GM21529 (cell line): Measurements from ENCODE around the gene SPRY4.
"Not testable (repeated sequence)": the region's sequence is repeated elsewhere in the genome, so short reads cannot be mapped to it uniquely, and the experiment has no call there.

ENCODE experiments used
- ATAC-seq: cut with Tn5 transposase; IDR thresholded peaks from one replicate; pipeline ENCODE4 v1.9.1; 2021; ENCODE audit not compliant: unreplicated experiment

Gene SPRY4

DNA sequence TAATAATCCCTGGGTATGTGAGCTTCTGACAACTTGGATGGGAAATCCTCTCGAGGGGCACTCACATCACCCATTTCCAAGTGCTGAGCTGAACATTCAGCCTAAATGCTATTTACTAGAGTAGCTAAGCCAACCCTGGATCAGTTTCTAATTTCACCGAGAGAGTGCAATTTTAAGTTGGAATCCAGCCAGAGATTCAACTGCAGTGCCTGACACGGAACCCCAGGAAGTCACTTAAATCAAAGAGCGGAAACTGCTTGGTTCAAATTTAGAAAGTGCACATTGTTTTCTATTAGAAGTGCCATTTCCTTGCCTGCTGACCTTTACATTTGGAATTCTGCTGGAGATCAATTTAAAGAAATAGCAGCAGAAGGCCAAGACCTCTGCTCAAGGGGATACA is 8.8 kb downstream of the SPRY4 start:
- ATAC-seq = peak; percentile 50

GRCh38 chr5:142315096-142315900 is 9.5 kb downstream of the SPRY4 start:
- no peak for ATAC-seq

GRCh38 chr5:142314606-142315005 is 10.2 kb downstream of the SPRY4 start:
- no peak for ATAC-seq

DNA sequence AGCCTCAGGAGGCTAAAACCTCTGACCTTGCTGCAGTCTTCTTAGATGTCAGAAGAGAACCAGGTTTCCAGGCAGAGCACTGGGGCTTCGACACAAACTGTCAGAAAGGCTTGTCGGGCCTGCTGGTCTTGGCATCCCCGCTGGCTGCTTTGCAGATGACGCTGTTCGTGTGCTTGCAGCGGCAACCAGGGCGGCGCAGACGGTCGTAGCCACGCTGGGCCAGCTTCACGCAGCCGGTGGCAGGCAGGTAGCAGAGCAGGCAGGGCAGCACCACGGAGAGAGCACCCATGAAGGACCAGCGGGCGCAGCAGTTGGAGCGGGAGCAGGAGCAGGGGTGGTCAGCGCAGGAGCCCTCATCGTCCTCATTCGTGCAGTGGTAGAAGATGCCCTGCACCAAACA is 10.7 kb downstream of the SPRY4 start:
- ATAC-seq = no peak

- no peak for ATAC-seq
Observed at GRCh38 chr5:142313682-142314081, 11.1 kb downstream of the SPRY4 start.

- ATAC-seq = no peak
Observed at GRCh38 chr5:142313275-142313674, 11.5 kb downstream of the SPRY4 start.

- no peak for ATAC-seq
Observed at GRCh38 chr5:142312399-142312798, 12.4 kb downstream of the SPRY4 start.

- no peak for ATAC-seq
Observed at GRCh38 chr5:142311725-142312124, 13.1 kb downstream of the SPRY4 start.

DNA sequence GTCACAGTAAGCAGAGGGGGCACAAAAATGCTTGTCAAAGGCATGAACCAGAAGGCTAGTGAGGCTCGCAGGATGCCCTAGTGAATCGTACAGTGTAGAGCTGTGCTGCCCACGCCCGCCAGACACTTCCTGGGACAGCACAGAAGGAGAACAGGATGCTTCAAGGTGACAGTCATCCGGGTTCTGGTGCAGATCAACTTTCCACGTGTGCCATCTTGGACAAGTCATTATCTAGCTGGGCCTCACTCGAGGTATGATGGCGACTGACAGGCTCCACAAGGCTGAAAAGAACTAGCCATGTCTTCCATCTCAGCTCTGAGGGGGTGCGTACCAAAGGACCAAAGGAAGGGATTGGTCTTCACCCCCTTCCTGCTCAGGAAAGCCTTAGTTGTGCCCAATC is 14.0 kb downstream of the SPRY4 start:
- ATAC-seq = no peak

DNA sequence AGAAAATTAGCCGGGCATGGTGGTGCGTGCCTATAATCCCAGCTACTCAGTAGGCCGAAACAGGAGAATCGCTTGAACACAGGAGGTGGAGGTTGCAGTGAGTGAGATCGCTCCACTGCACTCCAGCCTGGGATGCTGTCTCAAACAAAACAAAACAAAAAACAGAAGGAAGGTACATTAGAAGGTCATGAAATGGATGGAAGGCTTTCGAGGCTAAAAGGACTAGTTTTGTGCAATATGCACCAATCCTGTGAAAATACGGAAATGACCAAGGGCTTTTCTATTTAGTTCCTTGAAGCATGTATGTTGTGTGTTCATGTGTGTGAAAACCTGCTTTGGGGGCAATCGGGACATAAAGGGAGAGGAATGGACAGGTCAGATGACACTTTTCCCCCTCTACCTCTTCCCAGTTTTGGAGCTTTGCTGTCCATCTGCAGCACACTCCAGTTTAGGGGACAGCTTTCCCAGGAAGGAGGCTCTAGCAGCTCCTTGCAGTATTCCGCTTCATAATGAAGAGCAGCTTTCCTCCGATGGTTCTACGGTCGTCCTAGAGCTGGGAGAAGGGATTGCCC is 15.0 kb downstream of the SPRY4 start:
- no peak for ATAC-seq

DNA sequence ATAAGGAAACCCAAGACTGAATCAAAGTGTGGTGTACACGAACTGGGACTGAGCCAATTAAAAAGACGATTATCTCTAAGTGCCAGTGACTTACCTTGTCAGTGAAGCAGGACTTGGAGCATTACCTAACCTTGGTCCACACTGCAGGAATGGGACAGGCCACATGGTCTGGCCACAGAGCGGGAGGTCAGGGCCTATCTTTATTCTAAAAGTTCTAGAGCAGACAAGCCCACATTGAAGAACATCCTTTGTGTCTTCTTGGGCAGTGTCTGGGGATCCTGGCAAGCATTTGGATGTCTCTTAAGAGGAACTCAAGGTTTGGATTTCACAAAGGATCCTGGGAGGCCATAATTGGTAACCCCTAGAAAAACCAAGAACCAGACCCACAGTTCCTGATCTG is 16.5 kb downstream of the SPRY4 start:
- no peak for ATAC-seq

DNA sequence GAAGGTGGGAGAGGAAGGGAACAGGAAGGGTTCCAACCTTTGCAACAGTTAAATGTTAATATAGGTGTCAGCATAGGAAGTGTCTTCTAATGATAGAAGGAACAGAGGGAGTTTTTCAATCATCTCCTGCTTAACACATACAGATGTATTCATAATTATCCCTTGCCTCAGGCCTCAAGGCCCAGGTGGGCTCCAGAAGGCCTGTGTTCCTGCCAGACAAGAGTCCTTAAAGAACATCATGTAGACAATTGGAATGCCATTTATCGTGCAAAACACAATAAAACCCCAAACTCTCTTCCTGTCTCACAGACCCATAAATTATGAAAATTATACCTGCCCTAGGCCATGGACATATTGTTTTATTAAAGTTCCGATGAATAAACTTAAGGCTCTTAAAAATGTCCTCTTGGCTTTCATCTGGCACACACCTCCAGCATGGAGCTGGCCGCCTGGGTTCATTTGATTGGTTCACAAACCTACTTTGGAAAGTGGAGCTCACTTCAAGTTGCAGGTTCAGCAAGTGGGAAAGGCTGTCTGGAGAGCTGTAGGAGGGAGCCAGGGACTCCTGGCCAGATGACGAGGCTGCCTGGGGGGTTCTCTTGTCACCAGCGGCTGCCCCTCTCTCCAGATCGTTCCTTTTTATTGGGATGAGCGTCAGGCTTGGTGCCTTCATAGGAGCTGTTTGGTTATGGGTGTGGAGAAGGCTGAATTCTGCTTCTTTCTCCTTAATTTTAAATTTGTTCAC is 17.5 kb downstream of the SPRY4 start:
- no peak for ATAC-seq

- ATAC-seq = no peak
Observed at GRCh38 chr5:142306077-142306502, 18.7 kb downstream of the SPRY4 start.

DNA sequence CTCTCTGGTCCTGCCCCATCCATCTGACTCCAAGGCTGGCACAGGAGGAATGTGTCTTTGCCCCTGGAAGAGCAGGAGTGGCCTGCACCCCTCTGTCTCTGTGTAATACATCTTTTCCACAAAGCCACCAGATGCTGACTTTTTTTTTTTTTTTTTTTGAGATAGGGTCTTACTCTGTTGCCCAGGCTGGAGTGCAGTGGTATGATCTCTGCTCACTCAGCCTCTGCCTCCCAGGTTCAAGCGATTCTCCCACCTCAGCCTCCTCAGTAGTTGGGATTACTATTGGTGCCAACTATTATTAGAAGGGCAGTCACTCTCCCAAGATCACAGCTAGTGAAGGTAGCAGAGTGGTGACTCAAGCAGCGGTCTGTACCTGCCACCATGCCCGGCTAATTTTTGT is 19.6 kb downstream of the SPRY4 start:
- no peak for ATAC-seq

GRCh38 chr5:142304013-142304701 is 20.7 kb downstream of the SPRY4 start:
- ATAC-seq = no peak

GRCh38 chr5:142303565-142303964 is 21.3 kb downstream of the SPRY4 start:
- no peak for ATAC-seq

- ATAC-seq = no peak
Observed at GRCh38 chr5:142301540-142301939, 23.3 kb downstream of the SPRY4 start.

DNA sequence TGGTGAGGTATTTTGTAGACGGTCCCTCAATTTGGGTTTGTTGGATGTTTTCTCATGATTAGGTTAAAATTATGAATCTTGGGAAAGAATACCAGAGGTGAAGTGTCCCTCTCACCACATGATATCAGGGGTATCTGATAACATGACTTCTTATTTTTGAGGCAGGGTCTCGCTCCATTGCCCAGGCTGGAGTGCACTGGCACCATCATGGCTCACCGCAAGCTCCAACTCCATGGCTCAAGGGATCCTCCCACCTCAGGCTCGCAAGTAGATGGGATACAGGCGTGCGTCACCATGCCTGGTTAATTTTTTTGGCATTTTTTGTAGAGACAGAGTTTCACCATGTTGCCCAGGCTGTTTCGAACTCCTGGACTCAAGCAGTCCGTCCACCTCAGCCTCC is 24.1 kb downstream of the SPRY4 start:
- no peak for ATAC-seq

GRCh38 chr5:142298789-142299188 is 26.0 kb downstream of the SPRY4 start:
- ATAC-seq = no peak

GRCh38 chr5:142297786-142298185 is 27.0 kb downstream of the SPRY4 start:
- not testable (repeated sequence) for ATAC-seq

DNA sequence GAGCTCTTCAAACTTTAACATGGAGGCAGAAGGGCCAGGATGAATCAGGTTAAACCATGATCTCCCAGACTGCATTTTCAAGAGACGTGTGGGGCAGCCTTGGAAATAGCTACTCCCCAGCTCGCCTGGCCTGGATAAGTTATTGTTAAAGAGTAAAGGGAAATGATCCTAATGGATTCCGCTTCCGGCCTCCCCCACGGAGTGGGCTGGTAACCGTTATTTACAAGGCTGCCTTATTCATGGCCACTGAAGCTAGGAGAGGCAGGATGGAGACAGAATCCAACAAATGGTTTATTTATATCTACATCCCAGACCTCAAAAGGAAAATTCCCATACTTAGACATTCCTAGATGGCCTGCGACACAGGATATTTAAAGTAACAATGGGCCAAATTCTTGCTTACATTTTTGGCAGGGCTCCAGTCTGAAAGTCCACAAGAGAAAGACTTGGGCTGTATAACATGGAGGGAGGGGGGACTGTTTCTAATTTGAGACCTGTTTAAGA is 27.9 kb downstream of the SPRY4 start:
- ATAC-seq = no peak
